Epithelial cell of esophagus (primary cell): ENCODE results near the gene ATIC.

ENCODE experiments used
- DNase-seq: peaks from one replicate; pipeline ENCODE4 v3.0.0; 2010; ENCODE audit warnings: low read depth
- H3K4me3 ChIP-seq: 2 replicates; pipeline ENCODE4 v1.5.1; 2011; ENCODE audit warnings: mild to moderate bottlenecking, low read length, control low read depth
- TF ChIP-seq, protein P1 (sequence below): IDR thresholded peaks from 2 replicates; pipeline ENCODE4 v1.5.1; 2011; ENCODE audit warnings: low read depth, mild to moderate bottlenecking, low read length, control low read depth, inconsistent platforms; ENCODE audit not compliant: insufficient read depth; ENCODE audit errors: missing control alignments

ATIC gene

DNA sequence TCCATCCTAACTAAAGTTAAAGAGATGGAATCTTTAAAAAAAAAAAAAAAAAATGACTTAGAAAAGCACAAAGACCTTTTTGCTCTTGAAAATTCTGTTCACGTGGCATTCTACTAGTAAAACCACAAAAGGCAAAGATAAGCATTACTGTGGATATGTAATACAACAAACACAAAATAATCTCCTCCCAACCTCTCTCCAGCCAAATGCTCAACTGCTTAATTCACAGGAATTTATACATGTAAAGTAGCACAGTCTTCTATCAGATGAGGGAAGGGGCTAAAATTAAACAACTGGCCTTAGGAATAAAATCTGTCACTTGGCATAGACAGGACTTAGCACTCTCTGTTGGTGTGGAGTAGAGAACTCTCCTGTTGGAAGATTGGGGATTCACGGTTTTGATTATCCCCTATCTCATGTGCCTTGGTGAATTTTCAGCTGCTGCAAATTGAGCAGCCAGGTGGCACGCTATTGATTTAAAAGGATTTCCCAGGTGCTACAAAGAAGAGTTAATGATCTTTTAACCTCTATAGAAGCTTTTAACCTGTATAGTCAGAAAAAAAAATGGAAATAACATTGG lies 57.4 kb downstream of the ATIC start:
- DNase-seq: no peak
- TF ChIP-seq, protein P1, sequence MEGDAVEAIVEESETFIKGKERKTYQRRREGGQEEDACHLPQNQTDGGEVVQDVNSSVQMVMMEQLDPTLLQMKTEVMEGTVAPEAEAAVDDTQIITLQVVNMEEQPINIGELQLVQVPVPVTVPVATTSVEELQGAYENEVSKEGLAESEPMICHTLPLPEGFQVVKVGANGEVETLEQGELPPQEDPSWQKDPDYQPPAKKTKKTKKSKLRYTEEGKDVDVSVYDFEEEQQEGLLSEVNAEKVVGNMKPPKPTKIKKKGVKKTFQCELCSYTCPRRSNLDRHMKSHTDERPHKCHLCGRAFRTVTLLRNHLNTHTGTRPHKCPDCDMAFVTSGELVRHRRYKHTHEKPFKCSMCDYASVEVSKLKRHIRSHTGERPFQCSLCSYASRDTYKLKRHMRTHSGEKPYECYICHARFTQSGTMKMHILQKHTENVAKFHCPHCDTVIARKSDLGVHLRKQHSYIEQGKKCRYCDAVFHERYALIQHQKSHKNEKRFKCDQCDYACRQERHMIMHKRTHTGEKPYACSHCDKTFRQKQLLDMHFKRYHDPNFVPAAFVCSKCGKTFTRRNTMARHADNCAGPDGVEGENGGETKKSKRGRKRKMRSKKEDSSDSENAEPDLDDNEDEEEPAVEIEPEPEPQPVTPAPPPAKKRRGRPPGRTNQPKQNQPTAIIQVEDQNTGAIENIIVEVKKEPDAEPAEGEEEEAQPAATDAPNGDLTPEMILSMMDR: no peak
- H3K4me3 ChIP-seq: no peak overlapping the region

DNA sequence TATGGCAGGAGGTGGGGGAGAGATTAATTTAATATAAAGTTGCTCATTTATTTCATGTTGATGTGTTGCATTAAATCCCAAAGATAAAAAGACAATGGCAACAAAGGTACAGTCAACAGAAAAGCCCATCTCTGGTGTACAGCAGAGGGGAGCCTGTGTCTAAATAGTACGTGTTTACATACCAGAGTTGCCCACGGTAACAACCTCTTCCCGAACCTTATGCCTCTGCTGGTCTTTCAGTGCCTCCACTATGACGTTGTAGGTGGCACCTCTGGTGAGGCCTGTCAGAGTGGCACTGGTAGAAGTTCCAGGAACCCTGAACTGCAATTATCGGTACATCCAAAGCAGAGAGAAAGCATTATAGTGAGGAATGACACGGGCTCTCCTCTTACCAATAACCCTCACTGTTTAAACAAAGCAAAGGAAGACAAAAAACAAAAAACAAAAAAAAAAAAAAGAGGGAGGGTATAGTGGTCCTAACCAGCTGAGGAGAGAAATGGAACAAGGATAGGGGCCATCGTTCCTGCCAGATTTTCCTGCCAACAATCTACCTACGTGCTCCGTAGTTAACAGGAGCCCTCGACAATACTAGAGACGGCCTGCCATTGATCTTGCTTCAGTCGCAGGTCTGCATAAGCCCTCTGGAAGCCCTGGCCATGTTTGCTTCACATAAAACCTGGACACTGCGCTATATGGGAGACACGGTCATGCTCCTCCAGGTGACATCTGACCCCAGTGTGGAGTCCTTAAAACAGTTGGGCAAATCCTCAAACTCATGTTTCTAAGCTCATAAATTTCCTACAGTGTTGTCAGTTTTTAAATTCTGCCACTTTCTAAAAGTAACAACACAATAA lies 58.5 kb downstream of the ATIC start:
- H3K4me3 ChIP-seq: no peak overlapping the region
- DNase-seq: no peak
- TF ChIP-seq, protein P1: no peak

DNA sequence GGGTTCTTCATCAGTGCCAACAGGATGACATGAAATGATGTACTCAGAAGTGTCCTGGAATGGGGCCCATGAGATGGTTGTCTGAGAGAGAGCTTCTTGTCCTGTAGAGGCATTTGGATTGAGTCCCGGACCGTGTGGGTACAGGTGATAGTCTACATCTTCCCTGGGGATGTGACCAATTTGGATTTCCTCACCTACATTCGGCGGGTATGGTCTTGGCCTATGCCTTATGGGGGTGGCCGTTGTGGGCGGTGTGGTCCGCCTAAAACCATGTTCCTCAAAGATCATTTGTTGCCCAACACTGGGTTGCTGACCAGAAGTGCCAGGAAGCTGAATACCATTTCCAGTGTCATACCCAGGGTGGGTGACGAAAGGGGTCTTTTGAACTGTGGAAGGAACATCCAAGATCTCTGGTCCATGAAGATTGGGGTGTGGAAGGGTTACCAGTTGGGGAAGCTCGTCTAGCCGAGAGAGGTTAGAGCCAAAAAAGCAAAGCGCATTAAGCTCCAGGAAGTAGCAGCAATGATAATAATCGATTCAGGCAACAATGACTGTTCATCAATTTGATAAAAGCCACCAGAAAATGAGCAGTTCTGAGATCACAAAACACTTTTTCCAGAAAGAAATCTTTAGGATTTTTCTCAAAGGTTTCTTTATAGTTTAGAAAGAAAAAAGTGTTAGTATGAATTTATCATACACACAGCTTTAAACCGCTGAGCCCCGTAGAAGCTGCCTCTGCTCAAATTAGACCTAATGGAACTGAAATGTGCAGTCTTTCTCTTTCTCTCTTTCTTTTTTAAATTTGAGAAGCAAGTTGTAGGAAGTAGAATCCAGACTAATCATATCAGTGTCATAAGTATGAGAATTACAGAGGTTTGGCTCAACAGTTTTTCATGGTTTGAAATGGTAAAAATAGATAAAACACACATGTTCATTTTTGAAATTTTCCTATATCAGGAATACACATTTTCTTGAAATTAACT lies 60.3 kb downstream of the ATIC start:
- TF ChIP-seq, protein P1: no peak
- no peak for DNase-seq
- H3K4me3 ChIP-seq: no peak overlapping the region

DNA sequence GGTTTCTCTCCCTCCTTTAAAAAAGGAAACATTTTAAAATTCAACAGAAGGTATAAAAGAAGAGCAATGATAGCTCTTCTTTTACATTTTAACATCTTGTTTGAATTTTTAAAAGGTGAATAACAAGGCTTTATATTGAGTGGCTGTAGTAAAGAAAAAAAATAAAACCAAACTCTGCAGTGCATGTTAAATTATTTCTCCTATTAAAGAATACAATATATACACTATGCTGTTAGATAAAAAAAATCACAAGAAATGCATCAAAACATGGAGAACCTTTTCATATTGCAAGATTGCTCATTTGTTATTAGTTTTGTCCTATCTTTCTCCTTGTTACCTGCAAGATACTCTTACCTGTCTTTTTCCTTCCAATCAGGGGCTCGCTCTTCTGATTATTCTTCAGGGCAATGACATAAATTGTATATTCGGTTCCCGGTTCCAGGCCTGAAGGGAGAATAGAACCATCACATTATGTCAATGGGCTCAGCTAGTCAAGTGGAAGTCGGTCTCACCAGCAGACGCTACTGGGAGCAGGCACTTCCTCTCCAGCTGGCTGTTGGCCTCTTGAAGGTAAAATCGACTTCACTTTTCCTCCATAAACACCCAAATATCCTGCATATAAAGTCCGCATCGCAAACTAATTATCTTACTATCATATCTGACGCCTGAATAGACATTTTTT lies 61.2 kb downstream of the ATIC start:
- DNase-seq: no peak
- no peak overlapping the region for H3K4me3 ChIP-seq
- TF ChIP-seq, protein P1: no peak

DNA sequence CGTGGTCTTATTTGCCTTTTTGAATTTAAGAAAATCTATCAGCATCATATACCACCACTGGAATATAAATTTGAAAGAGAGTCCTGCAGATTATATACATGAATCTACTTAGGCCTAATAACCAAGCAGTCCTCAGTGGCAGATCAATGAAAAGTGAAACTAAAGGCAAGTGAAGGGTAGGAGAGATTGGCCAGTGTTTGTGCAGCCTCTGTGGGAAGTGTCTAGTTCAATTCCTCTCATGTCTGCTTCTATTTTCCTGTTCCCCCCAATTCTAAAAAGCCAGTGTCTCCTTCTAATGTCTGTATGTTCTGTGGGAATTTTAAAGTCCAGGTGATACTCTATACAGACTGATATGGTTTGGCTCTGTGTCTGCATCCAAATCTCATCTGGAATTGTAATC lies 62.1 kb downstream of the ATIC start:
- no peak for DNase-seq
- TF ChIP-seq, protein P1: no peak
- H3K4me3 ChIP-seq: no peak overlapping the region
